22Rv1 (cell line): ENCODE results near the gene SLC22A5.

ENCODE experiments used
- ZFX ChIP-seq: fragments of 450-650 bp; IDR thresholded peaks from 2 replicates; pipeline ENCODE4 v1.6.1; 2017; ENCODE audit warnings: antibody characterized with exemption, borderline replicate concordance
- TF ChIP-seq, protein P1 (sequence below): fragments of 450-650 bp; IDR thresholded peaks from 2 replicates; pipeline ENCODE4 v1.5.1; 2017; ENCODE audit warnings: mild to moderate bottlenecking

DNA sequence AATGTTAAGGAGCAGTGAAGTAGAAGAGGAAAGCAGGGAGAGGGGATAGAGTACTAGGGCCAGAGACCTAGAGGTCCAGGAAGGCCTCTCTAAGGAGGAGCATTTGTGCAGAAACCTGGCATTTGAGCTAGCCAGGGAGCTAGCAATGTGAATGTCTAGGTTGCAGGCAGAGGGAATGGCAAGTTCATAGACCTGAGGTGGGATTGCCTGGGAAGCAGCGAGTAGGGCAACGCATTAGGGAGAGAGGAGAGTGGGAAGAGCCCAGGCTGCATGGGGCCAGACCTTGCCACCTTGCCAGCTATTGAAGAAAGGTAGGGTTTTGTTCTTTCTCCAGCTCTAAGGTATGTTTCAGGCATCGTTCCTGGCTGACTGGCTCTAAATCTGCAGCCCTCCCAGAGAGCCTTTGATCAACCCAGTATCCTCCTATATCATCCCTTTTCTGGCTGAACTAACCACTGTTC is 54.0 kb downstream of the SLC22A5 start:
- TF ChIP-seq, protein P1, sequence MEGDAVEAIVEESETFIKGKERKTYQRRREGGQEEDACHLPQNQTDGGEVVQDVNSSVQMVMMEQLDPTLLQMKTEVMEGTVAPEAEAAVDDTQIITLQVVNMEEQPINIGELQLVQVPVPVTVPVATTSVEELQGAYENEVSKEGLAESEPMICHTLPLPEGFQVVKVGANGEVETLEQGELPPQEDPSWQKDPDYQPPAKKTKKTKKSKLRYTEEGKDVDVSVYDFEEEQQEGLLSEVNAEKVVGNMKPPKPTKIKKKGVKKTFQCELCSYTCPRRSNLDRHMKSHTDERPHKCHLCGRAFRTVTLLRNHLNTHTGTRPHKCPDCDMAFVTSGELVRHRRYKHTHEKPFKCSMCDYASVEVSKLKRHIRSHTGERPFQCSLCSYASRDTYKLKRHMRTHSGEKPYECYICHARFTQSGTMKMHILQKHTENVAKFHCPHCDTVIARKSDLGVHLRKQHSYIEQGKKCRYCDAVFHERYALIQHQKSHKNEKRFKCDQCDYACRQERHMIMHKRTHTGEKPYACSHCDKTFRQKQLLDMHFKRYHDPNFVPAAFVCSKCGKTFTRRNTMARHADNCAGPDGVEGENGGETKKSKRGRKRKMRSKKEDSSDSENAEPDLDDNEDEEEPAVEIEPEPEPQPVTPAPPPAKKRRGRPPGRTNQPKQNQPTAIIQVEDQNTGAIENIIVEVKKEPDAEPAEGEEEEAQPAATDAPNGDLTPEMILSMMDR = no peak
- no peak for TF ChIP-seq ZFX
